Astrocyte (in vitro differentiated cells and primary cell): ENCODE results near the gene C19orf85. TPM values are rescaled to one million over a fixed set of nuclear protein-coding genes. Genes with fewer than 3 reads are reported as not detected.

Experiments used
- DNase-seq: peaks from one replicate; pipeline ENCODE4 v3.0.0-alpha.2; 2010; ENCODE audit warnings: low read depth
- FAIRE-seq: peaks from 2 replicates; lab custom pipeline; 2011; peaks lifted over from hg19 to GRCh38; lab: Jason Lieb, UNC
- H2AFZ ChIP-seq: 2 replicates; pipeline ENCODE4 v1.6.0; 2012; ENCODE audit warnings: low read depth, low read length, inconsistent platforms
- H3K27ac ChIP-seq: 2 replicates; pipeline ENCODE4 v1.5.1; 2011; ENCODE audit warnings: low read depth, low read length, inconsistent platforms
- H3K27me3 ChIP-seq: 2 replicates; pipeline ENCODE4 v1.6.0; 2011; ENCODE audit warnings: low read length, inconsistent platforms; ENCODE audit not compliant: insufficient read depth
- H3K36me3 ChIP-seq: 2 replicates; pipeline ENCODE4 v1.5.1; 2011; ENCODE audit warnings: low read length, inconsistent platforms; ENCODE audit not compliant: insufficient read depth
- H3K4me1 ChIP-seq: 2 replicates; pipeline ENCODE4 v1.5.1; 2011; ENCODE audit warnings: low read length, inconsistent platforms; ENCODE audit not compliant: insufficient read depth
- H3K4me2 ChIP-seq: 2 replicates; pipeline ENCODE4 v1.6.0; 2012; ENCODE audit warnings: low read length, inconsistent platforms
- H3K4me3 ChIP-seq: 2 replicates; pipeline ENCODE4 v1.5.1; 2011; ENCODE audit warnings: low read depth, mild to moderate bottlenecking, low read length, inconsistent platforms; ENCODE audit not compliant: insufficient read depth
- H3K79me2 ChIP-seq: 2 replicates; pipeline ENCODE4 v1.6.0; 2012; ENCODE audit warnings: mild to moderate bottlenecking, low read length, inconsistent platforms; ENCODE audit not compliant: insufficient read depth
- H3K9ac ChIP-seq: 2 replicates; pipeline ENCODE4 v1.6.0; 2012; ENCODE audit warnings: mild to moderate bottlenecking, low read length, inconsistent platforms
- H3K9me3 ChIP-seq: 2 replicates; pipeline ENCODE4 v1.5.1; 2012; ENCODE audit warnings: low read depth, mild to moderate bottlenecking, low read length, inconsistent platforms; ENCODE audit not compliant: insufficient read depth
- H4K20me1 ChIP-seq: 2 replicates; pipeline ENCODE4 v1.6.0; 2012; ENCODE audit warnings: low read length, inconsistent platforms; ENCODE audit not compliant: insufficient read depth
- H3K27ac Mint-ChIP-seq: one replicate; pipeline ENCODE4 v1.8.0; 2021; ENCODE audit warnings: mild to moderate bottlenecking, mixed read lengths; ENCODE audit not compliant: unreplicated experiment
- H3K27me3 Mint-ChIP-seq: one replicate; pipeline ENCODE4 v1.8.0; 2021; ENCODE audit warnings: low read depth, mixed read lengths; ENCODE audit not compliant: unreplicated experiment
- H3K36me3 Mint-ChIP-seq: one replicate; pipeline ENCODE4 v1.8.0; 2021; ENCODE audit warnings: low read depth, mixed read lengths; ENCODE audit not compliant: unreplicated experiment
- H3K4me1 Mint-ChIP-seq: one replicate; pipeline ENCODE4 v1.8.0; 2021; ENCODE audit warnings: low read depth, mixed read lengths; ENCODE audit not compliant: unreplicated experiment
- H3K4me3 Mint-ChIP-seq: one replicate; pipeline ENCODE4 v1.8.0; 2021; ENCODE audit warnings: mild to moderate bottlenecking, moderate library complexity, mixed read lengths; ENCODE audit not compliant: unreplicated experiment
- H3K9me3 Mint-ChIP-seq: one replicate; pipeline ENCODE4 v1.8.0; 2021; ENCODE audit warnings: mild to moderate bottlenecking, mixed read lengths; ENCODE audit not compliant: unreplicated experiment
- CTCF ChIP-seq: IDR thresholded peaks from 2 replicates; pipeline ENCODE4 v1.5.1; 2011; ENCODE audit warnings: low read depth, mild to moderate bottlenecking, inconsistent platforms, low read length, moderate library complexity; ENCODE audit not compliant: insufficient read depth
- EZH2 ChIP-seq: IDR thresholded peaks from 2 replicates; pipeline ENCODE4 v1.6.1; 2012; ENCODE audit warnings: mild to moderate bottlenecking, low read length, inconsistent platforms; ENCODE audit not compliant: insufficient read depth
- total RNA-seq: library from RNA; stranded (reverse); gene quantifications from 2 replicates; pipeline ENCODE4 v1.2.1, GENCODE V29; 2021

Gene C19orf85
- total RNA-seq, 1 donor from 2014 or later, result not detected

DNA sequence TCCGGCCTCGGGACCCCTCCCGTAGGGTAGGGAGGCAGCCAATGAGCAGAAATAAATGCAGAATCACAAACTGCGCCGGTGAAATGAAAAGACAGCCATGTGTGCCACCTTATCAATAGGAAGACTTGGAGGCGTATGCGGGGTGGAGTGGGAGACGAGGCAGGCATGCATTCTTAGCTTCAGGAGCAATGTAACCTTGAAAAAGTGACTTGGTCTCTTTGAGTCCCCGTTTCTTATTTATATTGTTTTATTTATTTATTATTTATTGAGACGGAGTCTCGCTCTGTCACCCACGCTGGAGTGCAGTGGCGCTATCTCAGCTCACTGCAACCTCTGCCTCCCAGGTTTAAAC is 39.7 kb upstream of the C19orf85 start:
- no peaks in the 10 kb centered on the region for H4K20me1 ChIP-seq
- H2AFZ ChIP-seq, result peak overlapping the region; percentile 79
- no peak for FAIRE-seq
- H3K4me2 ChIP-seq, result peak overlapping the region; percentile 76
- TF ChIP-seq EZH2 (no peak), CTCF (no peak)
- no peak overlapping the region for H3K27ac ChIP-seq
- H3K9ac ChIP-seq, result no peak overlapping the region
- H3K79me2 ChIP-seq, result no peaks in the 10 kb centered on the region
- peaks cover 3% of the 10 kb centered on the region for H3K9me3 Mint-ChIP-seq
- no peak overlapping the region for H3K27ac Mint-ChIP-seq
- H3K9me3 ChIP-seq, result peaks cover 3% of the 10 kb centered on the region
- H3K27me3 ChIP-seq, result no peaks in the 10 kb centered on the region
- peaks cover 3% of the 10 kb centered on the region for H3K4me1 ChIP-seq
- H3K4me3 ChIP-seq, result no peak overlapping the region
- H3K36me3 ChIP-seq, result no peaks in the 10 kb centered on the region
- H3K36me3 Mint-ChIP-seq, result peaks cover 32% of the 10 kb centered on the region
- H3K27me3 Mint-ChIP-seq, result peaks cover 7% of the 10 kb centered on the region
- peaks cover 2% of the 10 kb centered on the region for H3K4me1 Mint-ChIP-seq
- no peak for DNase-seq
- H3K4me3 Mint-ChIP-seq, result no peak overlapping the region

DNA sequence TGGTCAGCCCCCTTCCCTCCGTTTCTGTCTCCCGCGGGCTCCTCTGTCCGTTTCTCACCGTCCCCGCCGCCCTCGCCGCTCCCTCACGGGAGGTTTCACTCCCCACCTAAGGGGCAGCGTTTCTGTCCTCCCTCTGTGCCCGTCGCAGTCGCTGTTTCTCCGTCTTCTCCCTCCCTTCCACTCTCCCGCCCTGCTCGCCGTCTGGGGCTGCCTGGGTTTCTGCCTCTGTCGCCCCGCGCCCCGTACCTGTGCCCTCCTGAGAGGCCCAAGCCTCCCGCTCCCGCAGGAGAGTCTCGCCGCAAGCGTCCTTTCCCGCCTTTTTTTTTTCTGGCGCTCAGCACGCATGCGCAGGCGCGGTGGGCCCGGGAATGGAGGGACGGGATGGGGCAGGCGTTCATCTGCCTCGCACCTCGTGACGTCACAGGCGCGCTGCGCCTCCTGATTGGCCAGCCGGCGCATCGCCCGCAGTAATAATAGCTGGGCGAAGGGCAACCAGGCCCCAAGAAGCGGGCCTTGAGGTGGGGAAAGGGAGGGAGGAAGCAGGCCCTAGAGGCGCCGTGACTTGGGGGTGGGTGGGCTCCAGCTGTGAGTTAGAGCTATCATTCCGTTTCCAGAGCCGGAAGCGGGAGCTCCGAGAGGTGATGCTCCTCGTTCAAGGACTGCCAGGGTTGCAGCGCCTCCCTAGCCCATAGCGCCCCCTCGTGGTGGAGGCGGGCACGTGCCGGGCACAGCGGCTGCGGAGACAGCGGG is 39.1 kb upstream of the C19orf85 start:
- FAIRE-seq, result no peak
- H3K27ac ChIP-seq, result no peak overlapping the region

More for the DNA sequence above, 39.1 kb upstream of the C19orf85 start:
- peaks cover 11% of the 10 kb centered on the region for H3K27me3 Mint-ChIP-seq
- H3K4me3 Mint-ChIP-seq, result peak overlapping the region; percentile 62
- Histone ChIP-seq H3K4me1 (peaks cover 3% of the 10 kb centered on the region), H4K20me1 (no peaks in the 10 kb centered on the region), H3K9ac (no peak overlapping the region), H3K4me2 (peak overlapping the region; percentile 76), H3K79me2 (no peaks in the 10 kb centered on the region), H2AFZ (peak overlapping the region; percentile 79), H3K4me3 (peak overlapping the region; percentile 18), H3K36me3 (no peaks in the 10 kb centered on the region), H3K9me3 (peaks cover 3% of the 10 kb centered on the region), H3K27me3 (no peaks in the 10 kb centered on the region)
- peaks cover 37% of the 10 kb centered on the region for H3K36me3 Mint-ChIP-seq
- H3K27ac Mint-ChIP-seq, result no peak overlapping the region
- H3K4me1 Mint-ChIP-seq, result peaks cover 2% of the 10 kb centered on the region
- no peak for TF ChIP-seq EZH2
- TF ChIP-seq CTCF, result peak; percentile 68
- peak; percentile 72 for DNase-seq
- peaks cover 5% of the 10 kb centered on the region for H3K9me3 Mint-ChIP-seq
